Natural killer cell (primary cell): ENCODE data around the gene ABI3. TPM values are rescaled to one million over a fixed set of nuclear protein-coding genes. Genes with fewer than 3 reads are reported as not detected.

Experiments
- ATAC-seq, 3 donors: fragments of 150-1000 bp in 2 of 3; fragments of 200-7000 bp in 1 of 3; cut with Tn5 transposase; 1 replicate in 1 of 3; 2 replicates in 2 of 3; pipeline ENCODE4 v1.10.0; 2021; ENCODE audit warnings: mild to moderate bottlenecking in 2 of 3, moderate library complexity in 2 of 3
- DNase-seq, 2 donors: peaks; one replicate each; pipeline versions ENCODE4 v3.0.0 to v3.0.0-alpha.2; 2013 to 2021; ENCODE audit warnings: mixed read lengths in 1 of 2
- H3K27ac ChIP-seq: one replicate; pipeline ENCODE4 v1.5.1; 2013; ENCODE audit warnings: mild to moderate bottlenecking, low read length
- H3K27me3 ChIP-seq: one replicate; pipeline ENCODE4 v1.6.1; 2013; ENCODE audit warnings: low read length; ENCODE audit not compliant: control insufficient read depth, insufficient read depth
- H3K36me3 ChIP-seq: one replicate; pipeline ENCODE4 v1.6.1; 2013; ENCODE audit warnings: low read length; ENCODE audit not compliant: control insufficient read depth, insufficient read depth
- H3K4me1 ChIP-seq: one replicate; pipeline ENCODE4 v1.6.1; 2013; ENCODE audit warnings: low read length; ENCODE audit not compliant: control insufficient read depth, insufficient read depth
- H3K4me3 ChIP-seq: one replicate; pipeline ENCODE4 v1.5.1; 2013; ENCODE audit warnings: low read length
- H3K9me3 ChIP-seq: one replicate; pipeline ENCODE4 v1.6.1; 2013; ENCODE audit warnings: low read length; ENCODE audit not compliant: control insufficient read depth, insufficient read depth
- H3K27ac Mint-ChIP-seq, 2 donors: one replicate each; pipeline ENCODE4 v1.8.0; 2022; ENCODE audit warnings: mild to moderate bottlenecking in 2 of 2, mixed read lengths in 2 of 2, moderate library complexity in 1 of 2
- H3K27me3 Mint-ChIP-seq, 2 donors: one replicate each; pipeline ENCODE4 v1.8.0; 2022; ENCODE audit warnings: low read depth in 2 of 2, mixed read lengths in 2 of 2
- H3K36me3 Mint-ChIP-seq: one replicate; pipeline ENCODE4 v1.8.0; 2022; ENCODE audit warnings: mixed read lengths
- H3K4me1 Mint-ChIP-seq, 2 donors: one replicate each; pipeline ENCODE4 v1.8.0; 2022; ENCODE audit warnings: mixed read lengths in 2 of 2
- H3K4me3 Mint-ChIP-seq: one replicate; pipeline ENCODE4 v1.8.0; 2022; ENCODE audit warnings: mild to moderate bottlenecking, moderate library complexity, mixed read lengths
- H3K9me3 Mint-ChIP-seq, 2 donors: one replicate each; pipeline ENCODE4 v1.8.0; 2022; ENCODE audit warnings: mixed read lengths in 2 of 2
- CTCF ChIP-seq: fragments of 200-600 bp; IDR thresholded peaks from one replicate; pipeline ENCODE4 v1.8.0; 2022; ENCODE audit warnings: antibody characterized with exemption
- WGBS: methylation state at CpG from one replicate; pipeline ENCODE4 v1.1.7; 2013; ENCODE audit warnings: missing lambda C conversion rate; ENCODE audit not compliant: insufficient coverage; 5-methylcytosine and 5-hydroxymethylcytosine counted together
- intact Hi-C: fragments of 100-400 bp; cut with micrococcal nuclease; formaldehyde crosslinking; loops from one replicate; pipeline ENCODE4 v1.14.2; 2022
- total RNA-seq, 4 donors: library from RNA; stranded (reverse); fragments of 120-200 nt in 1 of 4; gene quantifications; one replicate each; pipeline versions ENCODE4 v1.2.3 to v1.2.4, GENCODE V29; 2013 to 2022

ABI3 gene
- total RNA-seq, 3 donors from 2014 or later (not counting 1 experiment from before 2014, with no cell fraction given) = 82.9 to 131 (median 101) TPM

DNA sequence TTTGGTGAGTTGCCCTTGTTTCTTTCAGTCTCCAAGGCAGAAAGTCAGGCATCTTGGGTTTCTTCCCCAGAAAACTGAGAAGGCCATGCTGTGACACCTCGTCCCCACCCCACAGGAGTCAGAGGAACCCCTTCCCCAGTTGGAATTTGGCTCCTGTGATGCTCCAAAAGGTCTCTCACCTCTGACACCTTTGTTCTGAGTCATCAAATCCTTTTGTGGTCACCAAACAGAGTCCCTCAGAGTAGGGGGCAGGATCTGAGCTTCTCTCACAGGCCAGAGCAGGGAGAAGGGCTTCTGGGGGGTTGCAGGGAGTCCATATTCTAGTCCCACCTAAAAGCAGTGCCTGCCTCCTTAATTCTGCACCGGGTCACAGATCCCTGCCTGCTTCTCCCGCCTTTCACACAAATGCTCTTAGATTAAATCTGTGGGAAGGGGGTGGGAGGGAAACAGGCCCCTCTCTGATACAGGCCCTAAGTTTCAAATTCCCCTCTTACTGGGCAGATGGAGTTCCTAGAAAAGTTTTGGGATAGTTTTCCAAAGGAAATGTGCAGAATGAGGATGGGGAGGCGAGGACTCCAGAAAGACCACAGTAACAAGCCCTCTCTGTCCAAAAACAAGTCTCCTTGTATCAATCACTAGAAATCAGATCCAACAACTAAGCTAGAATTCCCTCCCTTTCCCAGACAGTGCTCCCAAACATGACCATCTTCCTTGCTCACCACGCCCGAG lies 18.7 kb downstream of the ABI3 start:
- H3K4me3 Mint-ChIP-seq = peak overlapping the region; percentile 64
- no peaks in the 10 kb centered on the region for H3K27me3 ChIP-seq
- 88% methylated on average over 4 of the region's 6 CpGs for WGBS
- H3K9me3 Mint-ChIP-seq = no peaks in the 10 kb centered on the region
- no peaks in the 10 kb centered on the region for H3K9me3 ChIP-seq
- no peak overlapping the region for H3K27ac ChIP-seq
- peaks cover 2% of the 10 kb centered on the region for H3K36me3 ChIP-seq
- H3K27me3 Mint-ChIP-seq = no peaks in the 10 kb centered on the region
- intact Hi-C loops = loop anchor here (10.0 kb wide), 1 partner anchor 136 kb away; the partner anchor contains the start of gene ZNF652
- peak overlapping the region; percentile 35 to 54 for H3K27ac Mint-ChIP-seq
- H3K4me1 Mint-ChIP-seq = peaks cover 25 to 62% of the 10 kb centered on the region in 2 donors
- no peak for ATAC-seq
- peak in 1 of 2 donors; percentile 16 for DNase-seq
- H3K36me3 Mint-ChIP-seq = no peaks in the 10 kb centered on the region
- no peak overlapping the region for H3K4me3 ChIP-seq
- H3K4me1 ChIP-seq = peaks cover 53% of the 10 kb centered on the region
- no peak for TF ChIP-seq CTCF

DNA sequence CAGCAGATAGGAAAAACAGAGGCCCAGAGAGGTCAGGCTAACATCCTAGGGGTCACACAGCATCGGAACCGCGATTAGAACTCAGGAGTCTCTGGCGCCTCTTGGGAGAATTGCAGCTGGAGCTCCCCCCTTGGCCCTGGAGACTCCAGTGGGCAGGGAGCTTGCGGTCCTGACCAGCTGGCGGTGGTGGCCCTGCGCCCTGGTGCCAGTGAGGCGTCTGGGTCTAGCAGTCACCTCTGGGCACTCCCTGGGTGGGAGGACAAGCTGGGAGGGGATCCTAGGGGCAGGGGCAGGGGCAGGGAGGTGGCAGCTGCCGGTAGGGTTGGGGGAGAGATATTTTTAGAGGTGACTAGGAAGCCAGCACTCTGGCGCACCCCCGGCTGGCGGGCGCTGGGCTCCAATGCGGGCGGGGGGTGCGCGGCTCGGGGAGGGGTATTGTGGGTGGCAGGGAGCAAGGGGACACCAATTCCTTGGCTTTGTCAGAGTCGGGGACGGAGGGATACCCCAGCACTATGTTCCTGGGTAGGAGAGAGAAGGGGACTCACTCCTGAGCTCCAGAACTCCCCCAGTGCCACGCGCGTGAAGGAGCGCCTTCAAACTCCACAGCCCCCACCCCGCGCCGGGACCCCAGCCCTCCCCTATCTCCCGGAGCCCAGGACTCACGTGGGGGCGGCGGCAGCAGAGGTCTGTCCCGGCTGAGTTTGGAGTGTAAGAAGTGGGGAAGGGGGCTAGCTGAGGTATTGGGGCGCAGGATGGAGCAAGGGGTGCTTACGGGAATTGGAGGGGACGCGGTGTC lies 19.5 kb downstream of the ABI3 start:
- H3K4me1 ChIP-seq = peaks cover 46% of the 10 kb centered on the region
- H3K4me1 Mint-ChIP-seq = peaks cover 18 to 55% of the 10 kb centered on the region in 2 donors
- intact Hi-C loops = loop anchor here (1.0 to 10.0 kb wide), 2 partner anchors 12 to 135 kb away; partner anchors contain the start of gene ZNF652
- TF ChIP-seq CTCF = no peak
- H3K27me3 Mint-ChIP-seq = no peaks in the 10 kb centered on the region
- DNase-seq (peak in 1 of 2 donors; percentile 14), ATAC-seq (peak in 1 of 3 donors; percentile 10)
- H3K27ac ChIP-seq = no peak overlapping the region
- peak overlapping the region; percentile 91 for H3K4me3 Mint-ChIP-seq
- peak overlapping the region; percentile 35 to 54 for H3K27ac Mint-ChIP-seq
- no peaks in the 10 kb centered on the region for H3K27me3 ChIP-seq
- WGBS = 12% methylated on average over 36 of the region's 36 CpGs
- no peaks in the 10 kb centered on the region for H3K9me3 ChIP-seq
- H3K36me3 Mint-ChIP-seq = no peaks in the 10 kb centered on the region
- H3K36me3 ChIP-seq = peaks cover 2% of the 10 kb centered on the region
- no peaks in the 10 kb centered on the region for H3K9me3 Mint-ChIP-seq
- peak overlapping the region; percentile 63 for H3K4me3 ChIP-seq

DNA sequence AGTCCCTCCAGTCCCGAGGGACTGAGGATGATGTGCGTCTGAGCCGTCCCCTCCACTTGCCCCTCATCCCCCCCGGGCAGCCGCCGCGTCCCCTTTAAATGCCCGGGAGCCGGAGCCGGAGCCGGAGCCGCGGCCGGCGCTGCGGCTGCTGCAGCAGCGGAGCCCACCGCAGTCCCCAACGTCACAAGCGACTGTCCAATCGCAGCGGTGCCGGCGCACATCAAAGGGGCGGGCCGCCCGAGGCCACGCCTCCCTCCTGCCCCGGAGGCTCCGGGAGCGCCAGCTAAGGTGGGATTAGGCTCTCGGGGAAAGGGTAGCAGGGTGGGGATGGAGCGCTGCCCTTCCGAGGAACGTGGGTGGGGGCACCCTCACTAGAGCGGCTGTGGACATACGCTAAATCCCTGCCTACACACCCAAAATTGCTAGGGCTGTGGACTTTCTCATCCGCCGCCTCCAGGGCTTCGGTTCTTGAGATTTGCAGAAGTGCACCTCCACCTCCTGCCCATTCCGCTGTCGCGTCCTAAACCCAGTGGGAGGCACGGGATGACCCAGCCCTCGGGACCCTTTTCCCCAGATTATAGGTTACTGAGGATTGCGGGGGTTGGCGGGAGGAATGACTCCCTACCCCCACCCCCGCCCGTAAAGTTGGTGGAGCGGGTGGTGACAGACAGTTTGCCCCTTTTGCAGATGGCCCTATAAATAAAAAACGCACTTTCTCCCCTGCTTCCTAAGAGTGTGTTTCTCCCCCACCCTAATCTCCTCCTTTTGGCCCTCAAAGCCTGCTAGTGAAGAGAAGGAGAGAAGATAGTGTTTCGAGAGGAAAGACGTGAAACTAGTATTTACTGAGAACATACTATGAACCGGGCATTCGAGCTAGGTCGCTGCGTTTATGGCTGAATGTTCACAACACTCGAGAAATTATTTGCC lies 20.4 kb downstream of the ABI3 start, which contains the start of gene PHOSPHO1:
PHOSPHO1 (minus strand) TSS at position 152 of the 927 bp plus-strand sequence. CDS start 4,096 bp downstream, outside the sequence.
- WGBS = 5% methylated on average over 50 of the region's 58 CpGs
- Histone ChIP-seq H3K4me1 (peaks cover 37% of the 10 kb centered on the region), H3K36me3 (peaks cover 2% of the 10 kb centered on the region), H3K4me3 (peak within 1 kb of the TSS; percentile 63), H3K9me3 (no peaks in the 10 kb centered on the region), H3K27ac (no peak within 1 kb of the TSS), H3K27me3 (no peaks in the 10 kb centered on the region)
- peaks cover 18 to 49% of the 10 kb centered on the region in 2 donors for H3K4me1 Mint-ChIP-seq
- peak within 1 kb of the TSS; percentile 91 for H3K4me3 Mint-ChIP-seq
- intact Hi-C loops = loop anchor here (1.0 kb wide), 1 partner anchor 13 kb away; no protein-coding TSS in a partner anchor
- H3K27me3 Mint-ChIP-seq = no peaks in the 10 kb centered on the region
- no peaks in the 10 kb centered on the region for H3K36me3 Mint-ChIP-seq
- DNase-seq = peak; percentile 88 to 95
- peak; percentile 91 to 95 (median 95) for ATAC-seq
- H3K27ac Mint-ChIP-seq = peak within 1 kb of the TSS; percentile 35 to 59
- no peak for TF ChIP-seq CTCF
- H3K9me3 Mint-ChIP-seq = no peaks in the 10 kb centered on the region
